ENCODE measurements around the gene LUC7L3.

The LUC7L3 gene

GRCh38 chr17:50792132-50792531, 72.7 kb downstream of the LUC7L3 start:
- DNase-seq (ENCODE audit: insufficient read length, low spot score) = no peak
- TF ChIP-seq CTCF (IDR thresholded peaks at IDR 0.05; ENCODE audit: insufficient read depth, missing control alignments) = no peak
- no peak for FAIRE-seq

GRCh38 chr17:50793007-50793406, 73.6 kb downstream of the LUC7L3 start:
- no peak for TF ChIP-seq CTCF (IDR thresholded peaks at IDR 0.05; ENCODE audit: insufficient read depth, missing control alignments)
- FAIRE-seq (no peak), DNase-seq (ENCODE audit: insufficient read length, low spot score) (no peak)

- FAIRE-seq = no peak
- TF ChIP-seq CTCF (IDR thresholded peaks at IDR 0.05; ENCODE audit: insufficient read depth, missing control alignments) = no peak
- no peak for DNase-seq (ENCODE audit: insufficient read length, low spot score)
Measured at GRCh38 chr17:50794361-50794760, 75.0 kb downstream of the LUC7L3 start.

- DNase-seq (ENCODE audit: insufficient read length, low spot score) (no peak), FAIRE-seq (no peak)
- TF ChIP-seq CTCF (IDR thresholded peaks at IDR 0.05; ENCODE audit: insufficient read depth, missing control alignments) = no peak
Measured at GRCh38 chr17:50797135-50797810, 77.9 kb downstream of the LUC7L3 start.

- FAIRE-seq (no peak), DNase-seq (ENCODE audit: insufficient read length, low spot score) (no peak)
- TF ChIP-seq CTCF (IDR thresholded peaks at IDR 0.05; ENCODE audit: insufficient read depth, missing control alignments) = no peak
Measured at GRCh38 chr17:50798424-50799288, 79.3 kb downstream of the LUC7L3 start.

- DNase-seq (ENCODE audit: insufficient read length, low spot score) (peak; percentile 35), FAIRE-seq (no peak)
- TF ChIP-seq CTCF (IDR thresholded peaks at IDR 0.05; ENCODE audit: insufficient read depth, missing control alignments) = no peak
Measured at GRCh38 chr17:50799582-50799981, 80.2 kb downstream of the LUC7L3 start.
